ENCODE results near the gene ATCAY. TPM values are rescaled to one million over a fixed set of nuclear protein-coding genes. Genes with fewer than 3 reads are reported as not detected.

ATCAY gene
- total RNA-seq, 4 donors from 2014 or later, result not detected

DNA sequence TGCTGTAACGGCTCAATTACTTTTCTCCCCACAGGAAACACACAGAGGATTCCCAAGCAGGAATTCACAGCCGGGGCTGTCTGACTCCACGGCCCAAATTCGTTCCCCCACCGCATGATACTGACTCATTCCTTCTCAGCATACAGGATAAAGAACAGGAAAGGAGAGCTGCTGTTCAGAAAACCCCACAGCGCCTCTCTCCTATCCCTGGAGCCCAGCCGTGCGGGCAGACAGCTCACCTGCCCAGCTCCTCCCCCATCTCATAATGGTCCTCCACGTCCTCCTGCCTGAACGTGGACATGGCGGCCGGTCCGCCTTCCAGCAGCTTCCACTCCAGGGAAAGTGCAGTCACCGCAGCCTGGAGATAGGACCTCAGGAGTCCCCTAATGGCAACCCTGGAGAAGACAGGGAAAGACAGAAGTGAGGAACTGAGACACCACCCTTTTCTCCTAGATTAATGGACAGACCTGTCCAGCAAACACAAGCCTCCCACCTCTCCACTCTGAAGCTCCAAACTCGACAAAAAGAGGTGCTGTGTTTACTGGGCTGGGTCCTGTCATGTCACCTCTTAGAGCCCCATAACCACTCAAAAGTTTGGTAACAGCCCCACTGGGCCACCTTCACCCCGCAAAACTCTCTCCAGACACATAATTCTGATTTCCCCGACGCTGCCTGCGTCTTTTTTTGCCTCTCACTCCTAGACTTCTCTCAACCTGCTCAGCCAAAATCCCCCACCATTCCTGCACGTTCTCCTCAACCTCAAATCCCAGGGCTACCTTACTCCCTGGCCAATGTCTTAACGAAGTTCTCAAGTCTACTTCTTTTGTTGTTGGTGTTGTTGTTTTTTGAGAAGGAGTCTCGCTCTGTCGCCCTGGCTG lies 89.2 kb downstream of the ATCAY start:
- no peak for DNase-seq (ENCODE audit: low spot score in 2 of 2)
- WGBS, 2 donors, result 16 to 20% methylated on average over 23 of the region's 23 CpGs
- peak overlapping the region; percentile 91 to 98 (median 96) for H3K27ac ChIP-seq

DNA sequence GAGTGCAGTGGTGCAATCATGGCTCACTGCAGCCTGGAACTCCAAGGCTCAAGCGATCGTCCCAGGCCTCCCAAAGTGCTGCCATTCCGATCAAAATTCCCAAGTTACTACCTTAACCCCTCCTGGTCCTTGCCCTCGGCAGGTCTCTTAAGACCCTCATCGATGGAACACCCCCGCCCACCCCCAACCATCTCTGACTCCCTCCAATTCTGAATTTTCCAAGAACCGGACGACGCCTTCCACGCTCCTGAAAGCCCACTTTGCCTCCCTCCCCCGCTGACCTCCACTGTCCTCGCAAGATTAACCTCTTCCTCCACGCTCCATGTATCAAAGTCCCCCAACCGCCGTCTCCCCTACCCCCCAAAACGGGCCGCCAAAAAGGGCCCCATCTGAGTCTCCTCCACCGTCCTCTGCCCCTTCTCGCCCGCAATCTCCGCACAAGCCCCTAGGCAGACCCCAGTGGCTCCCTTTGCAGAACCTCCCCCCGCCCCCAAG lies 89.9 kb downstream of the ATCAY start:
- Histone ChIP-seq H3K27ac (peak overlapping the region; percentile 91 to 98 (median 96)), H3K36me3 (peaks cover 0 to 33% (median 0%) of the 10 kb centered on the region in 3 donors), H3K4me1 (peaks cover 3 to 52% (median 25%) of the 10 kb centered on the region in 4 donors), H3K27me3 (no peaks in the 10 kb centered on the region), H3K9me3 (no peaks in the 10 kb centered on the region), H3K4me3 (peak overlapping the region; percentile 77 to 100 (median 98))
- WGBS, 2 donors, result 0 to 1% methylated on average over 21 of the region's 22 CpGs
- TF ChIP-seq CTCF (IDR thresholded peaks at IDR 0.05) (no peak), POLR2A (IDR thresholded peaks at IDR 0.05) (no peak), EP300 (IDR thresholded peaks at IDR 0.05) (no peak)
- no peak for DNase-seq (ENCODE audit: low spot score in 2 of 2)

More for the DNA sequence above, 89.2 kb downstream of the ATCAY start:
- H3K36me3 ChIP-seq, result peaks cover 0 to 35% (median 0%) of the 10 kb centered on the region in 3 donors
- TF ChIP-seq CTCF (IDR thresholded peaks at IDR 0.05), result no peak
- TF ChIP-seq EP300 (IDR thresholded peaks at IDR 0.05), result no peak
- TF ChIP-seq POLR2A (IDR thresholded peaks at IDR 0.05), result no peak
- peaks cover 3 to 53% (median 25%) of the 10 kb centered on the region in 4 donors for H3K4me1 ChIP-seq
- peak overlapping the region; percentile 77 to 100 (median 98) for H3K4me3 ChIP-seq
- H3K27me3 ChIP-seq, result no peaks in the 10 kb centered on the region
- H3K9me3 ChIP-seq, result no peaks in the 10 kb centered on the region

GRCh38 chr19:3970808-3971598 lies 90.5 kb downstream of the ATCAY start, which contains the start of gene DAPK3:
Gene DAPK3, minus strand, starts transcription at chr19:3971099. Its CDS starts 1,364 bp downstream, at chr19:3969735.
- peak; percentile 94 for DNase-seq (ENCODE audit: low spot score in 2 of 2)
- Histone ChIP-seq H3K4me1 (peaks cover 3 to 46% (median 25%) of the 10 kb centered on the region in 4 donors), H3K4me3 (peak within 1 kb of the TSS; percentile 77 to 100 (median 98)), H3K36me3 (peaks cover 0 to 33% (median 4%) of the 10 kb centered on the region in 3 donors), H3K9me3 (no peaks in the 10 kb centered on the region), H3K27me3 (no peaks in the 10 kb centered on the region), H3K27ac (peak within 1 kb of the TSS; percentile 91 to 98 (median 96))
- peak; percentile 60 to 68 for TF ChIP-seq EP300 (IDR thresholded peaks at IDR 0.05)
- peak in 3 of 5 experiments; percentile 29 to 74 (median 72) for TF ChIP-seq CTCF (IDR thresholded peaks at IDR 0.05)
- peak; percentile 94 to 98 for TF ChIP-seq POLR2A (IDR thresholded peaks at IDR 0.05)
- whole genome bisulfite sequencing, 2 donors, result 0 to 1% methylated on average over 64 to 70 of the region's 73 CpGs

GRCh38 chr19:3975144-3975543 lies 94.7 kb downstream of the ATCAY start:
- 75 to 77% methylated on average over 8 of the region's 8 CpGs for WGBS, 2 donors
- H3K4me3 ChIP-seq, result no peak overlapping the region
- peaks cover 14 to 53% (median 44%) of the 10 kb centered on the region in 3 donors for H3K36me3 ChIP-seq
- no peak overlapping the region for H3K27ac ChIP-seq
- no peaks in the 10 kb centered on the region for H3K9me3 ChIP-seq
- H3K4me1 ChIP-seq, result peaks cover 0 to 11% (median 2%) of the 10 kb centered on the region in 4 donors
- no peak for DNase-seq (ENCODE audit: low spot score in 2 of 2)
- TF ChIP-seq CTCF (IDR thresholded peaks at IDR 0.05) (no peak), POLR2A (IDR thresholded peaks at IDR 0.05) (no peak), EP300 (IDR thresholded peaks at IDR 0.05) (no peak)
- H3K27me3 ChIP-seq, result no peaks in the 10 kb centered on the region
